SK-N-MC (cell line): ENCODE results near the gene RRP7A.
"Not testable (repeated sequence)": the region's sequence is repeated elsewhere in the genome, so short reads cannot be mapped to it uniquely, and the experiment has no call there.

Experiments used
- DNase-seq: peaks from one replicate; pipeline ENCODE4 v3.0.0-alpha.2; 2011; ENCODE audit warnings: low read depth, low spot score
- H3K27ac ChIP-seq: fragments of 200-600 bp; sonication (generic); 2 replicates; pipeline ENCODE4 v1.5.1; 2016; ENCODE audit warnings: mixed run types
- H3K36me3 ChIP-seq: fragments of 200-600 bp; sonication (generic); 2 replicates; pipeline ENCODE4 v1.6.1; 2017; ENCODE audit warnings: antibody characterized with exemption, low read length, mixed read lengths; ENCODE audit not compliant: insufficient read depth
- H3K4me3 ChIP-seq: fragments of 200-600 bp; sonication (generic); 2 replicates; pipeline ENCODE4 v1.5.1; 2016
- H3K9ac ChIP-seq: fragments of 200-600 bp; sonication (generic); 2 replicates; pipeline ENCODE4 v1.8.0; 2017; ENCODE audit warnings: mixed run types, mixed read lengths; ENCODE audit not compliant: insufficient read length
- H3K9me3 ChIP-seq: fragments of 200-600 bp; sonication (generic); 2 replicates; pipeline ENCODE4 v1.6.1; 2017; ENCODE audit warnings: low read depth, mild to moderate bottlenecking, antibody characterized with exemption, low read length, moderate library complexity, mixed read lengths
- EZH2 ChIP-seq: fragments of 200-600 bp; sonication (generic); IDR thresholded peaks from one replicate; pipeline ENCODE4 v1.6.1; 2017; ENCODE audit warnings: antibody characterized with exemption
- FOXP2 ChIP-seq: optimal IDR thresholded peaks from 2 replicates; pipeline ENCODE3; 2011; ENCODE audit warnings: mild to moderate bottlenecking, moderate library complexity; ENCODE audit not compliant: insufficient read depth; ENCODE audit errors: extremely low read length, control extremely low read depth
- POLR2AphosphoS5 ChIP-seq: IDR thresholded peaks from 2 replicates; pipeline ENCODE4 v1.6.1; 2012; ENCODE audit warnings: mild to moderate bottlenecking, low read depth, low read length, borderline replicate concordance

RRP7A gene

DNA sequence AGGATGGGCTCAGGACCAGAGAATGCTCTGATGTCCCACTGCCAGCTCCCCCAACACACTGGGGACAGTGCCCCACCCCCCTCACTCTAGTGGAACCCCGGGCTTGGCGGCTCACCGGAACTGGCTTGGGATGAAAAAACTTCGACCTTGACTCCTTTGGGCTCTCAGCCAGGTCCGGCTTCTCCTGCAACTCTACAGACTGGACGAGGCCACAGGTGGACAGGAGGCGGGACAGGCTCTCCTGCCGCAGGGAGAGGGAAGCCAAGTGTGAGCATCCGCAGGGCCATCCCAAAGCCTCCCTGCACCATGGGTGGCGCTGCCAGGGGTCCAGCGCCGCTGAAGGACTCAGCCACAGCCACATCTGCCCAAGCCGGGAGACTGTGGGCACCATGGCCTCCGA, 3.7 kb downstream of the RRP7A start:
- no peak overlapping the region for H3K9ac ChIP-seq
- no peak overlapping the region for H3K27ac ChIP-seq
- DNase-seq = no peak
- no peak overlapping the region for H3K4me3 ChIP-seq
- H3K9me3 ChIP-seq = no peaks in the 10 kb centered on the region
- H3K36me3 ChIP-seq = peaks cover 25% of the 10 kb centered on the region; the same call in 1 of the 2 replicates
- TF ChIP-seq POLR2AphosphoS5 (no peak), EZH2 (no peak), FOXP2 (no peak)

DNA sequence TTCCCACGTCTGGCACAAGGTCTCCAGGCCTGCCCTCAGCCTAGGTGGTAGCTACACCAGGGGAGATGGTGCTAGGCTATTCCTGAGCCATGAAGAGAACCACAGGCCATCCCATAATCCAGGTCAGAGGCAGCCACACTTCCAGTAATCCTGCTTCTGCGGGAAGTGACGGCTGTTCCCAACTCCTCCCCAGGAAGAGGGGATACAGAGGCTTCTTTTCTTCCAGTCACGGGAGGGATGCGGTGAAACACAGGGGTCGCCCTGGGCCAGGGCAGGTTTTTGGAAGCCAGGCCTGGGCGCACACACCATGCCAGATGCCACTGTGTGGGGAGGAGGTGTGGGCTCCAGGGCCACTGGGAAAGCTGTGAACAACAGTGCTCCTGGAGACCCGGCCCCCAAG, 4.3 kb downstream of the RRP7A start:
- DNase-seq, H3K9me3 ChIP-seq, H3K27ac ChIP-seq, H3K4me3 ChIP-seq, H3K9ac ChIP-seq: not testable (repeated sequence)
- peaks cover 25% of the 10 kb centered on the region; the same call in 1 of the 2 replicates for H3K36me3 ChIP-seq

DNA sequence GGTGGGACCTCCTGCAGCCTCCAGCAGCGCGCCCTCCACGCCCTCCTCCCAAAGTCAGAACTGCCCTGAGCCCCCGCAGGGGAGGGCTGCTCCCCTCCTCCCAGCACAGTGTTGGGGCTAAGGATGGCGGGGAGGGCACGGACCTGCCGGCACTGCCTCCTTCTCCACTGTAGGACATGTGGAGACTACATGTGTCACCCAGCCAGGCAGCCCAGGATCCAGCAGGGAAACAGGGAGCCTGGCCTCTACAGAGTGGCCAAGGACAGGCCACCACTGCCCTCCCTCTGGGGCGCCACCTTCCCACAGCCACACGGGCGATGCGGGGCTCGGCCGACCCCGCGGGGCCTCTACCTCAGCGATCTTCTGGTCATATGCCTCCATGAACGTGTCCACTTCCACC, 5.3 kb downstream of the RRP7A start:
- not testable (repeated sequence) for H3K9ac ChIP-seq, H3K4me3 ChIP-seq, H3K9me3 ChIP-seq, H3K27ac ChIP-seq, DNase-seq
- H3K36me3 ChIP-seq = peaks cover 25% of the 10 kb centered on the region; the same call in 1 of the 2 replicates

DNA sequence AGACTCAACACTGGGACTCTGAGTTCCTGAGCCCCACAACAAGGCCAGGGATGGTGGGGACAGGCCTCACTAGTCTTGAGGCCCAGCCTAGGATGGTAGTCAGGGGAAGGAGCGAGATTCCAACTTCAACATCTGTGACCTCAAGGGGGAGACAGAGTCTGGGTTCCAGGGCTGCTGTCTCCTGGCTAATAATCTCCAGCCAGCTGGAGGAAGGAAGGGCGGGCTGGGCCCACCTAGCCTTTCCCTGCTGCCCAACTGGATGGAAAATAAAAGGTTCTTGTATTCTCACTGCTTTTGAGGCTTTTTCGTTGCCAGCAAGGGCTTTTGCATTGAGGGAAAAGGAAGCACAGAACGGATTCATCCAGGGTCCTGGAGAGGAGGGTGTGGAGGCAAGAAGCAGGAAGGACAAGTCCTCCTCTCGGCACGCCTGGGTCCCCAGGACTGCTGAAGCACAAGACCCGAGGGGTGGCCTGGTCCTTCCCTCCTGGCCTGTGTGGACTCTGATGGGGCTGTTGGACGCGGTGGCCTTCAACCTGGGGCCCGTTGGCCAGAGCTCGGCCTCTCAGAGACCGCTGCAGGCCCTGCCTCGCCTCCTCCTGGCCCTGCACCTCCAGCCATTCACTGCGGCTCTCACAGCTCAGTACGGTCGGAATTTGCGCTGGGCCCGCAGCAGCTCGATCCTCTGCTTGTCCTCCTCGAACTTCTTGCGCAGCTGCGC, 7.2 kb downstream of the RRP7A start:
- peaks cover 19% of the 10 kb centered on the region; the same call in 1 of the 2 replicates for H3K36me3 ChIP-seq
- not testable (repeated sequence) for DNase-seq, H3K27ac ChIP-seq, H3K9ac ChIP-seq, H3K4me3 ChIP-seq, H3K9me3 ChIP-seq

DNA sequence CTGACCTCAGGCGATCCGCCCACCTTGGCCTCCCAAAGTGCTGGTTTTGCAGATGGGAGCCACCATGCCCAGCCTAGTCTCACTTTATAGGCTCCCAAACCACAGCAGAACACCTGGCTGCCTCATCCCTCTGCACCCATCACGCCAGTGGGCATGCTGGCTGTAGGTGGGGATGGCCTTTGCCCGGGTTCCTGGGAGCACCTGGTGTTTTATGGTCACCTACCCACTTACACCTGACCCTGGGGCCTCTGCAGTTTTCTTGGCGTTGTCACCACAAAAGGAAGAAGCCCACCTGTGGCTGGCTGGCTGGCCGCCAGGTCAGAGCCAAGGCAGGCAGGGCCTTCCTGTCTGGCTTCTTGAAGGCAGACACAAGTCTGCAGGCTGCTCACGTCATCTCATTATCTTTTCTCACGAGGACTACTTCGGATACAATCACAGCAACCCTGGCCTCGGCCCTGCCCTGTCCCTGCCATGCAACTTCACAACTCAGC, 8.2 kb downstream of the RRP7A start:
- DNase-seq = no peak
- no peak for TF ChIP-seq EZH2
- Histone ChIP-seq H3K4me3 (no peak overlapping the region), H3K9ac (no peak overlapping the region), H3K36me3 (peaks cover 13% of the 10 kb centered on the region; the same call in 1 of the 2 replicates), H3K27ac (no peak overlapping the region), H3K9me3 (no peaks in the 10 kb centered on the region)

DNA sequence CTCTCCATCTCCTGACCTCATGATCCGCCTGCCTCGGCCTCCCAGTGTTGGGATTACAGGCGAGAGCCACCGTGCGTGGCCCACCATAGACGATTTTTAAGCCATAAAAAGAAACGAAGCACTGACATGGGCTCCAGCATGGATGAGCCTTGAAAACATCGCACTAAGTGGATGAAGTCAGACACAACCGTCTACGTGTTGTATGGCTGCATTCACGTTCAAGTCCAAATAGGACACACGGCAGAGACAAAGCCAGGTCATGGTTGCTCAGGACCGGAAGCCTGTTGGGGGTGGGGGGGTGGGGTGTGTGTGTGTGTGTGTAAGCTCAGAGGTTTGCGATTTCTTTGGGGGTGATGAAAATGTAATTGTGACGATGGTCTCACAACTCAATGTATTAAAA, 10.0 kb downstream of the RRP7A start:
- Histone ChIP-seq H3K27ac (no peak overlapping the region), H3K9me3 (no peaks in the 10 kb centered on the region), H3K4me3 (no peak overlapping the region), H3K36me3 (no peaks in the 10 kb centered on the region; the same call in 1 of the 2 replicates), H3K9ac (no peak overlapping the region)
- TF ChIP-seq POLR2AphosphoS5 (no peak), FOXP2 (no peak), EZH2 (no peak)
- no peak for DNase-seq

DNA sequence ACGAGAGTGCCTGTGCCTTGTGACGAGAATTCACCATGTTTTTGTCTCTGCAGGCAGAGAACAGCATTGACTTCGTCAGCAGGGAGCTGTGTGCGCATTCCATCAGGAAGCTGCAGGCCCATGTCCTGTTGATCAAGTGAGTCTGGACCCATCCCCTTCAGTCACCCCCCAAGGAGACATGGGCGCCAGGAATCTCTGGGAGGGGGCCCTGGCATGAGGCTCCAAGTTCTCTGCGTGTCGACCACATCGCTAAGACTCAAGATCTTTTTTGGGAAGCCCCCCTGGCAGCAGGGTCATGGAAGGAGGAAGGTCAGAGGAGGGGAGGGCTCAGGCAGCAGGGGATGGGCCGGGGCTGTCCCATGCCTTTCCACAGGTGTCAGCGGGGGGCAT, 10.6 kb downstream of the RRP7A start:
- H3K36me3 ChIP-seq, DNase-seq, H3K27ac ChIP-seq, H3K4me3 ChIP-seq, H3K9me3 ChIP-seq, H3K9ac ChIP-seq: not testable (repeated sequence)

DNA sequence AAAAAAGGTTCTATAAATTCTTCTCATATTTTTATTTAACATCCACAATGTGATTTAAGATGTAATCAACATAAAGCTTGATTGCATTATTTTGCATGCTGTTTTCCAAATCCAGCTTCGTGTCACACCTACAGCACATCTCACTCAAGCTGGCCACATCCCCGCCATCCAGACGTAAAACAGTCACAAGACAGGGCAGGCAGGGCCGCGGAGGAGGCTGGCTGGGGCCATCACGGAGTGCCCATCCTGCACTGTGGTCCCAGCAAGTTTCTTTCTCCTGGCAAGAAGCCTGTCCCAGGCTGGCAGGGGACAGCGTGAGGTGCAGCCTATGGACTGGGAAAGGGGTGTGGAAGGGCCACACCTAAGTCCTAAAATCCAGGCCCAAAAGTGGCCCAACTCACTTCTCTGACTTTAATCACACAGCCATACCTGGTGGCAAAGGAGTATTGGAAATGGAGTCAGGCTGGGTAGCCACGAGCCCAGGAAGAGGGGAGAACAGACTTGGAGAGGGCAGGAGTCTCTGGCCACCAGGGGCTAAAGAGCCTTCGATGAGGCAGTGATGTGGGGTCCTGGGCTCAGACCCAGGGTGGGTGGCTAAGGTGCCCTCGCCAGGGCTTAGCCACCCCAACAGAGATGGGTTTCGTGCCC, 11.1 kb downstream of the RRP7A start:
- not testable (repeated sequence) for H3K4me3 ChIP-seq, H3K9me3 ChIP-seq, H3K36me3 ChIP-seq, DNase-seq, H3K27ac ChIP-seq, H3K9ac ChIP-seq

DNA sequence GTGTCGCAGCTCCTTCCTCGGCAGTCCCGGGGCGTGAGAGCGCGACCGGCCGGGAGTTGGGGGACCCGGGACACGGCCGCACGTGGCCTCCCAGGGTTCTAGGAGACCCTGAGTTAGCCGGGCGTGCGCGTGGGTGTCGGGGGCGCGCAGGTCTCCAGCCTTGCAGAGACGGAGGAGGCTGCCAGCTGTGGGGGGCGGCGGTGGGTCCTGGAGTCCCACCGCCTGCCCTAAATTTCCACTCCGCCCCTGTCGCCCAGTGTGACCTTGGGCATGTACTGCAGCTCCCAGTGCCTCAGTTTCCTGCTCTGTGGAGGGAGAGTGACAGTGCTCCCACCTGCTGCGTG, 18.8 kb downstream of the RRP7A start:
- Histone ChIP-seq H3K9me3 (no peaks in the 10 kb centered on the region), H3K4me3 (no peak overlapping the region), H3K9ac (no peak overlapping the region), H3K27ac (no peak overlapping the region), H3K36me3 (no peaks in the 10 kb centered on the region)
- TF ChIP-seq POLR2AphosphoS5 = no peak
- TF ChIP-seq FOXP2 = no peak
- DNase-seq = no peak
